Stimulated activated CD4-positive, alpha-beta T cell treated with anti-CD3 and anti-CD28 coated beads, Interleukin-15, amount 100 ng/mL, for 1 hour (primary cell): ENCODE data around the gene DGKB.

ENCODE experiments used
- DNase-seq, 2 donors: peaks; one replicate each; pipeline ENCODE4 v3.0.0-alpha.2; 2020; ENCODE audit warnings: low read depth in 1 of 2, low spot score in 1 of 2

The DGKB gene

GRCh38 chr7:14902589-14903067 lies at the start of gene DGKB:
DGKB (minus strand) TSS chr7:14902751.
- DNase-seq = no peak

DNA sequence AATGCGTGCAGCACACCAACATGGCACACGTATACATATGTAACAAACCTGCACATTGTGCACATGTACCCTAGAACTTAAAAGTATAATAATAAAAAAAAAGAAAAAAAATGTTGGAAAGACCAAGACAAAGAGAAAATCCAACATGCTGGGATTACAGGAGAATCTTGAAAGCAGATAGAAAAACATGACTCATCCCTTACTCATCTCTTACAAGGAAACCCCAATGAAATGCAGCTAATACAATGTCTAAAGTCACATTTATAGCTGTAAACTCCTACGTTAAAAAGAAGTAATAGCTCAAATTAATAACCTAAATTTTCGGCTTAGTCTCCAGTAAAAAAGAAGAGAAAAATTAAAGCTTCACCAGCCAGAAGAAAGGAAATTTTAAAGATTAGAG lies 47.5 kb upstream of the DGKB start:
- no peak for DNase-seq

GRCh38 chr7:14938181-14938580 lies 35.6 kb upstream of the DGKB start:
- no peak for DNase-seq

DNA sequence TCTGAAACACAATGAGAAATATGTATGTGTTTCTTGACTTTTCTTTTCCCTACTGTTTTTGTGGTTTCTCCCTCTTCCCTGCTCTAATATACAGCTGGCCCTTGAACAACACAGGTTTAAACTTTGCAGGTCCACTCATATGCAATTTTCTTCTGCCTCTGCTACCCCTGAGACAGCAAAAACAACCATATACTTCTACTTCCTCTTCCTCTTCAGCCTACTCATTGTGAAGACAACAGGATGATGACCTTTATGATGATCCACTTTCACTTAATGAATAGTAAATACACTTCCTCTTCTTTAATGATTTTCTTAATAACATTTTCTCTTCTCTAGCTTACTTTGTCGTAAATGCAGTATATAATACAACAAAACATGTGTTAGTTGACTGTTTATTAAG lies 35.0 kb upstream of the DGKB start:
- no peak for DNase-seq

DNA sequence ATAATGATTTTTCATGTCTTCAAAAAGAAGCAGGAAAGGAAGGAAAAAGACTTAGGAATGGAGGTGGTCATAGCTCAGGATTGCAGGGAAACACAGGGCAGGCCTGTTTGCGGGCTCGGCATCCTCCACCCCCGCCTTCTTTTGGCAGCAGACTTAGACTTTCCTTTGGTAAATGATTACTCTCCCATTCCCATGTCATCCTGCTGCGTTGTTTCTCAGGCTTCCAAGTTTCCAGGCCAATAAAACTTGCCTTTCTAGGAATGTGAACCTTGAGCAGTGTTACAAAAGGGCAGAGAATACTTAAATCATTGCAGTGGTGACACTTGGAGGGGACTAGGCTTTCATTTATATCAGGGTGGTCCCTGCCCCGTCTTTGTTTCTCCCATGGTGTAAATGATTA lies 34.0 kb upstream of the DGKB start:
- DNase-seq = no peak

DNA sequence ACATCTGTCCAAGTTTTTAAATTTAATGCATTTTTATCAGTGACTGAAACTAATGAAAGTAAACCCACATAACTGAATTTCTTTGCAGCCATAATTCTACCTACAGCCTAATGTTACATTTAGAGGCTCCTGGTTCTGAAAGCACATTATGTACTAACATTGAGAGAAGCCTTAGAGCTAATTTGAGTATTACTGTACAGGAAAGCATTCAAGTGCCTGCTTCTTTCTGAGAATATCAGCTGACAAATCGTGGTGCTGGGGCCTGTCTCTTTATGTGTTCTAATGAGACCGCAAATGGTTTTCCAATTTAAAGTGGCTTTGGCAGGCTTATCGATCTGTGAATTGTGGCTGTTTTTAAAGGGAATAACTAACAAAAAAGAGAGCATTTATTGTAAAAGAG lies 32.3 kb upstream of the DGKB start:
- no peak for DNase-seq

GRCh38 chr7:14931511-14932215 lies 29.1 kb upstream of the DGKB start:
- DNase-seq = no peak

DNA sequence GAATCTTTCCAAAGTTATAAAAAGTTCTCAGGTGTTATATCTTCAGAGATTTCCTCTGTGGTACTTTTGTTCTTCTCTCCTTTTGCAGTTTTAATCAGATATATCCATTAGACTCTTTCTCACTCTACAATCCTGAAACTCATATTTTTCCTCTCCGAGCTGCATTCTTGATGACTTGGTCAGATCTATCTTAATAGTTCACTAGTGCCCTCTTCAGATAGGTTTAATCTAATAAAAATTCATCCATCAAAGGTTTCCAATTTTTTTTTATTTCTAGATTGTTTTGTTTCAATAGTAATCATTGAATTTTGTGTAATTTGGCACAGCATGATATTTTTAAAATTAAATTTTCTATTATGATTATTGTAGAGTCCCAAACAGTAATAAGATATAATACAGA lies 21.8 kb upstream of the DGKB start:
- DNase-seq = no peak

GRCh38 chr7:14911077-14911476 lies 8.5 kb upstream of the DGKB start:
- DNase-seq = no peak

- DNase-seq = no peak
These were observed 6.1 kb upstream of the DGKB start for GRCh38 chr7:14908697-14909096.

DNA sequence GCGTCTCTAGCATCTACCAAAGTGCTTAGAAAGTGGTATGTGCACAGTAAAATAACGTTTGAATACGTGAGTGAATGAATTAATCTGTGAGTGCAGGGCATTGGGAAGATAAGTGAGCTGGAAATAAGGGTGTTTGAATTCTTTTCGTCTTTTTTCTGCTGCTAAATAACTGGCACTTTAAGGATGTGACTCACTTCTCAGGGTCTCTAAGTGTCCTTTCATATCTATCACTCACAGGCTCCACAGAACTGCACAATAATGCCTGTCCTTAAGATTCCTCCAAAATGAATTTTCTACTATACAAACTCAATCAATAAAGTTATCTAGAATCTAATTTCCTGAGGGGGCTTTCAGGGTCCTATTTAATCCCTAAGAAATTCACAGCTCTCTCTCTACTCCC lies 3.2 kb upstream of the DGKB start:
- DNase-seq = no peak

DNA sequence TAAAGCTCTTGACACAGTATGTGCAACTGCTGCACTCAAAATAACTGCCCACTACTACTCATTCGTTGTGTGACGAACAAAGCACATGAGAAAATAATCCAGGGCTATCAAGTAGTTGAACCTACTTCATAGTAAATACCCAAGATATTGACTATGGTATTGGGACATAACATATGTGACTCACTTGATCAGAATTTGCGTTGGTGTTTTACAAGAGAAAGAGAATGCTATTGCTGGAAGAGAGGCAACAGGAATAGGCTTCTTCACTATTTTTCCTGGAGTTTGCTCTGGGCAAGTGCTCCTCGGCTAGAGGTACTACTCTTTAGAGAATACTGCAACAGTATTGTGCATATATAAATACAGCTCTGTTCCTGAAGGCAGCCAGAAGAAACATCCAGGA lies 2.5 kb downstream of the DGKB start:
- DNase-seq = no peak

DNA sequence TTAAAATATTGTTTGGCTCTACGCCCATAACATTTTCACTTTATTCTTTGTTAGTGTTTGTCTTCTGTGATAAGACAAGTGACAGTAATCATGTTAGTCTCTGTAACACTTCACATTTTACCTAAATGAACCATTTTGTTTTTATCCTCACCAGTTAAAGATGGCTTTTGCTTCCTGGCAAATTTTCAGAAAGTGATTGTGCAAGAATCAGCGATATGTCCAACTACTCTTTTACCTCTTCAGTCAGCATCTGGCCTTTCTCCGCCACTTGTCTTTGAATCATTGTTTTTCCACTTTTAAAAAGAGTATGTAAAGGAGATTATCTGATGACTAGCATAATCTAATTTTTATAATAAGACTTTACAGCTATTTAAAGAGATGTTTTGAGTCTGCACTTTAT lies 3.5 kb downstream of the DGKB start:
- DNase-seq = no peak

DNA sequence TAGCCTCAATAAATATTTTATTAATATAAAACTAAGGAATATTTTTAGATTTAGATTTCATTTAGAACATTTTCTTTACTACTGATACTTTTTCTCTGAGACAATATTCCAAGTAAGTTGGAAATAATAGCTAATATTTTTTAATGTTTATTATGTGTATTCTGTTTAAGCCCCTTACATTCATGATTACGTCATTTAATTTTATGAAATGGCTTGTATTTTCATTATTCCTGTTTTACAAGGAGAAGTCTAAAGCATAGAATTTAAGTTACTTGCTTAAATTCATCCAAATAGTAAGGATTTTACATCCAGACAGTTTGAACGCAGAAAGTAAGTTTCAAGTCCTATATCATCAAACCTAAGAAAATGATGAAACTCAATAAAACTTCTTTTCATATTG lies 6.1 kb downstream of the DGKB start:
- DNase-seq = no peak

DNA sequence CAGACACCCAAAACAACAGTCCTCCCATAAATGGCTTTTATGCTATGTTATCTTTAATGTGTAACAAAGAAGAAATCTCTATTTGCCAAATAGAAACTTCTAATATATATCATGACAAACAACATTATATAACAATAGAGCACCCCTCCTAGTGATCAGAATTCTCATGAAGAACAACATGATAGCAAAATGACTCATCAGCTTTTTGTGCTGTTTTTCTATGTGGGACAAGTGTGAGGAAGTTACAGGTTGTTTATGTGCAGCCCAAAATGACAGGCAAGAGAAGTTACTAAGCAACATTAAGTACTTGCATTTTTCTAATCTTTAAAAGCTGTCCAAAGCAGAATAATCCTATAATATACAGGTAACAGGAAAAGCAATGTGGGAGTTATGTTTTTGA lies 7.7 kb downstream of the DGKB start:
- DNase-seq = no peak

DNA sequence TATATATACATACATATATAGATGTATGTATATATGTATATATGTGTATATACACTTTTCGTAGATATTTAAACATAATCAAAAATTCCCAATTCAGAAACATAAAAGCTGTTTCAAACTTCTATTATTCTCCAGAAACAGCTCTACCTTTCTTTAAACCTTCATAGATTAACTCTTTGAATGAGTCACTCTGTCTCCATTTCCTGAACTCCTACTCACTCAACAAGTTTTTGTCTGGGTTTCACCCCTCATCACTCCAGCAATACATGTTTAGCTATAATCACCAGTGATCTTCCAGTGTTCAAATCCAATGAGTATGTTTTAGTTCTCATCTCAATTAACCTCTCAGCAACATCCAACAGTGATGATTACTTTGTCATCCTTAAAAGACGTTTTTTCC lies 9.6 kb downstream of the DGKB start:
- no peak for DNase-seq

GRCh38 chr7:14891289-14891688 lies 11.3 kb downstream of the DGKB start:
- no peak for DNase-seq

GRCh38 chr7:14888962-14889361 lies 13.6 kb downstream of the DGKB start:
- no peak for DNase-seq

- DNase-seq = no peak
These were observed 16.0 kb downstream of the DGKB start for GRCh38 chr7:14886533-14886932.

DNA sequence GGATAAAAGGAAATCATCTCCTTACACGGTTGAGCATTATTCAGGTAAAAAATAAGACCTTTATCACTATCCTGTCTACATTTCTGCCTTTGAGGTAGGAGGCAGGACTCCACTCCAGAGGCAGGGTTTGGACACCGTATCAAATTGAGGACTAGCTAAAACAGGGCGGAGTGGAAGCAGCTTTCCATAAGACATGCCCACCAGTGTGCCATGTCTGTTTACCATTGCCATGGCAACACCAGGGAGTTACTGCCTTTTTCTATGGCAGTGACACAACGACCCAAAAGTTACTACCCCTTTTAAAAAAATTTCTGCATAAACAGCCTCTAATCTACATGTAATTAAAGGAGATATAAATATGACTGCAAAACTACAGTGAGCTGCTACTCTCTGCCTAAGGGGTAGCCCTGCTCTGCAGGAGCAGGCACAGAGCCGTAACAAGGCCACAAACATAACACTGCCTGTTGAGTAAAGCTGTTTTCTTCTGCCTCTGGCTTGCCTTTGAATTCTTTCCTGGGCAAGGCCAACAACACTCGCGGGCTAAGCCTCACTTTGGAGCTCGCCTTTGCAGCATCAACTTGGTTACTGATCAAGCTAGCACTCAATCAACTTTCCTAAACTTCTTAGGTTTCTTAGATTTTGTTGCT lies 26.5 kb downstream of the DGKB start:
- DNase-seq = no peak

DNA sequence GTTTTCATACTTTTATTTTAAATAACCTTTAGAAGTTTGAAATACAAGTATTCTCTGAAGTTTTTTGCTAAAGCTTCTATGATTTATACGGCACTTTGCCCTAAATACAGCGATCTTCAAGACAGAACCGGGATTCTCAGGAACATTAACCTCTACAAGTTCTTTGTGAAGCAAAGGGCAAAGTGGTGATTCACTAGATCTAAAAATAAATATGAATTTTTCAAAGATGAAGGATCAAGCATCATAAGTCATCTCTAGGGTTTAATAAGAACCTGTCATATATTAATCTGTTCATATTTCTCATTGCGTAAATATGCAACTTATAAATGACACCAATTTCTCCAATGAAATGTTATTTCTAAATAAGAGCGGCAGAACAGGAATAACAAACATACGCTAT lies 30.7 kb downstream of the DGKB start:
- DNase-seq = no peak

GRCh38 chr7:14870394-14870793 lies 32.2 kb downstream of the DGKB start:
- no peak for DNase-seq

- no peak for DNase-seq
These were observed 33.6 kb downstream of the DGKB start for GRCh38 chr7:14868937-14869336.
